SK-N-MC (cell line): ENCODE measurements around the gene SLC35F4.

Source experiments
- EZH2 ChIP-seq: fragments of 200-600 bp; sonication (generic); IDR thresholded peaks from one replicate; pipeline ENCODE4 v1.6.1; 2017; ENCODE audit warnings: antibody characterized with exemption
- FOXP2 ChIP-seq: optimal IDR thresholded peaks from 2 replicates; pipeline ENCODE3; 2011; ENCODE audit warnings: mild to moderate bottlenecking, moderate library complexity; ENCODE audit not compliant: insufficient read depth; ENCODE audit errors: extremely low read length, control extremely low read depth
- POLR2AphosphoS5 ChIP-seq: IDR thresholded peaks from 2 replicates; pipeline ENCODE4 v1.6.1; 2012; ENCODE audit warnings: mild to moderate bottlenecking, low read depth, low read length, borderline replicate concordance

- TF ChIP-seq EZH2 (no peak), POLR2AphosphoS5 (no peak), FOXP2 (no peak)
Measured at GRCh38 chr14:57736391-57736790, 129.5 kb downstream of the SLC35F4 start.
